GM13976 (cell line): ENCODE measurements around the gene ANKRD23.

Experiments used
- DNase-seq: peaks from one replicate; pipeline ENCODE4 v3.0.0; 2012; ENCODE audit warnings: low spot score
- CTCF ChIP-seq: IDR thresholded peaks from 2 replicates; pipeline ENCODE4 v1.5.1; 2012; ENCODE audit warnings: borderline replicate concordance, mild to moderate bottlenecking; ENCODE audit not compliant: insufficient read depth; ENCODE audit errors: extremely low read depth, missing control alignments, control extremely low read depth
- in situ Hi-C: fragments of 300-500 bp; cut with MboI; formaldehyde crosslinking; loops from one replicate; pipeline ENCODE4 v1.12.0; 2022; ENCODE audit warnings: low sequenced_read_pairs, mixed read lengths, inconsistent platforms; ENCODE audit not compliant: unreplicated experiment

Gene ANKRD23

GRCh38 chr2:96856776-96857666, 13.2 kb upstream of the ANKRD23 start:
- in situ Hi-C loops = loop anchor here (5.0 kb wide), 1 partner anchor 95 kb away; no protein-coding TSS in a partner anchor
- no peak for DNase-seq
- no peak for TF ChIP-seq CTCF

DNA sequence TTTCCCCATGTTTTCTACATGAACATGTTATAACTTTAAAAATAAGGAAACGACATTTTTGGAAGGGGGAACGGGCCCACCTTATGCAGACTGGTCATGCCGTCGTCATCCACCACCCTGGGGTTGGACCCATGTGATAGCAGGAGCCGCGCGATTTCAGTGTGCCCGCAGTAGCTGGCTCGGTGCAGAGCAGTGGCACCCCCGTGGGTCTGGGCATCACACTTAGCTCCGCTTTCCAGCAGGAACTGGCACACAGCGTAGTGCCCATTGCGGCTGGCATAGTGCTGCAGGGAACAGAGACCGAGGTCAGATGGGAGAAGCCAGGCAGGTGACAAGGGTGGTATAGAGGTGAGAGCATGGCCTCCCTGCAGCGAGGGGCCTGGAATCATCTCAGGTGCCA, 9.5 kb upstream of the ANKRD23 start:
- in situ Hi-C loops = no loop called here
- no peak for DNase-seq
- TF ChIP-seq CTCF = no peak

GRCh38 chr2:96852667-96853066, 8.8 kb upstream of the ANKRD23 start:
- no peak for TF ChIP-seq CTCF
- in situ Hi-C loops = no loop called here
- no peak for DNase-seq

GRCh38 chr2:96848264-96848663, 4.4 kb upstream of the ANKRD23 start:
- TF ChIP-seq CTCF = no peak
- in situ Hi-C loops = no loop called here
- DNase-seq = no peak

- in situ Hi-C loops = no loop called here
These were observed 3.8 kb upstream of the ANKRD23 start for GRCh38 chr2:96847586-96847985.

DNA sequence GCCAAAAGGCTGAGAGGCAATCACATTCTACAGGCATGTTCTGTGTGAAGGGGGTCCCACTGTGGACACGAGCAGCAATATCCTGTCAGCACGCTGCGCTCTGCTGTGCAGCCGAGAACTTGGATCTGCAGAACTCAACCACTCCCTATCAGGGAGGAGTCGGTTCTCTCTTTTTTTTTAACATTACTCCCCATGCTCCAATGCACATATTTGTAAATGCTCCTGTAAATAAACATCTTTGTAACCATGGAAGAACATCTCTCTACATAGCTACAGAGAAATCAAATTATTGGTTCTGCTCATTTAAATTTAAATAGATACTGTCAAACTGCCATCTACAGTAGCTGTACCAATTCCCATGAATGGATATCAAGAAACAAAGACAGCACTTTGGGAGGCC, 3.0 kb upstream of the ANKRD23 start:
- in situ Hi-C loops = no loop called here
- no peak for DNase-seq
- TF ChIP-seq CTCF = no peak

More at GRCh38 chr2:96847586-96847985, 3.8 kb upstream of the ANKRD23 start:
- no peak for DNase-seq
- TF ChIP-seq CTCF = no peak

DNA sequence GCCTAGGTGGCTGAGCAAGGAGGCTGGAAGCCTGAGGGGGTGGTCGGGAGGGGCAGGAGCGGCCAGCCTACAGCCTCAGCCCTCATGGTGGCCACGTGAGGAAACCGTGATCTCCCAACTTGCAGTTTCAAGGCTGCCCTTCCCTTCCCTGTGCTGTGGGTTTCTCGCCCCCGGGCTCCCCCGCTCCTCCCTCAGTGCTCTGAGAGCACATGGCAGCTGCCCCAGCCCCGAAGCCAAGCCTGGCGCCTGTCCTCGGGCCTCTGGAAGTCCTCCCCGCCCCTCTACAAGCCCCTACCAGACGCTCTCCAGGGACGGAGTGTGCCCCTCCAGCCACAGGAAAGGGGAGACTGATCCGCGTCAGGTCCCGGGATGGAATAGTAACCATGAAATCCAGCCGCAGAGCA, 586 bp upstream of the ANKRD23 start:
- in situ Hi-C loops = no loop called here
- TF ChIP-seq CTCF = no peak
- no peak for DNase-seq
